HG03103 (cell line): Measurements from ENCODE around the gene C1orf35.

Experiments used
- ATAC-seq: cut with Tn5 transposase; IDR thresholded peaks from one replicate; pipeline ENCODE4 v1.9.1; 2021; ENCODE audit warnings: low read depth; ENCODE audit not compliant: unreplicated experiment

C1orf35 gene

GRCh38 chr1:228102791-228103620 lies at the start of gene C1orf35:
Gene C1orf35, minus strand, starts transcription at chr1:228103325. Its CDS starts 98 bp downstream, at chr1:228103227.
- peak; percentile 63 for ATAC-seq

GRCh38 chr1:228152918-228153258 lies 49.8 kb upstream of the C1orf35 start:
- no peak for ATAC-seq

- no peak for ATAC-seq
These were observed 49.2 kb upstream of the C1orf35 start for GRCh38 chr1:228152097-228152917.

GRCh38 chr1:228151180-228151925 lies 48.2 kb upstream of the C1orf35 start:
- ATAC-seq, result no peak

- no peak for ATAC-seq
These were observed 47.5 kb upstream of the C1orf35 start for GRCh38 chr1:228150461-228151179.

- no peak for ATAC-seq
These were observed 47.0 kb upstream of the C1orf35 start for GRCh38 chr1:228150120-228150460.

GRCh38 chr1:228149406-228150119 lies 46.4 kb upstream of the C1orf35 start, which contains the start of gene GJC2:
Gene GJC2, plus strand, starts transcription at chr1:228149930. Its CDS starts 7,829 bp downstream, at chr1:228157759.
- ATAC-seq, result no peak

- ATAC-seq, result no peak
These were observed 45.8 kb upstream of the C1orf35 start for GRCh38 chr1:228148935-228149405.

- ATAC-seq, result no peak
These were observed 45.2 kb upstream of the C1orf35 start for GRCh38 chr1:228148196-228148861.

GRCh38 chr1:228147768-228148167 lies 44.6 kb upstream of the C1orf35 start:
- ATAC-seq, result no peak

- no peak for ATAC-seq
These were observed 44.1 kb upstream of the C1orf35 start for GRCh38 chr1:228147151-228147693.

- ATAC-seq, result no peak
These were observed 43.5 kb upstream of the C1orf35 start for GRCh38 chr1:228146417-228147150.

- no peak for ATAC-seq
These were observed 42.6 kb upstream of the C1orf35 start for GRCh38 chr1:228145463-228146416.

GRCh38 chr1:228144993-228145343 lies 41.8 kb upstream of the C1orf35 start:
- ATAC-seq, result no peak

GRCh38 chr1:228144193-228144992 lies 41.3 kb upstream of the C1orf35 start:
- ATAC-seq, result no peak

- no peak for ATAC-seq
These were observed 40.5 kb upstream of the C1orf35 start for GRCh38 chr1:228143480-228144192.
